Measurements from ENCODE around the gene MTERF4.

DNA sequence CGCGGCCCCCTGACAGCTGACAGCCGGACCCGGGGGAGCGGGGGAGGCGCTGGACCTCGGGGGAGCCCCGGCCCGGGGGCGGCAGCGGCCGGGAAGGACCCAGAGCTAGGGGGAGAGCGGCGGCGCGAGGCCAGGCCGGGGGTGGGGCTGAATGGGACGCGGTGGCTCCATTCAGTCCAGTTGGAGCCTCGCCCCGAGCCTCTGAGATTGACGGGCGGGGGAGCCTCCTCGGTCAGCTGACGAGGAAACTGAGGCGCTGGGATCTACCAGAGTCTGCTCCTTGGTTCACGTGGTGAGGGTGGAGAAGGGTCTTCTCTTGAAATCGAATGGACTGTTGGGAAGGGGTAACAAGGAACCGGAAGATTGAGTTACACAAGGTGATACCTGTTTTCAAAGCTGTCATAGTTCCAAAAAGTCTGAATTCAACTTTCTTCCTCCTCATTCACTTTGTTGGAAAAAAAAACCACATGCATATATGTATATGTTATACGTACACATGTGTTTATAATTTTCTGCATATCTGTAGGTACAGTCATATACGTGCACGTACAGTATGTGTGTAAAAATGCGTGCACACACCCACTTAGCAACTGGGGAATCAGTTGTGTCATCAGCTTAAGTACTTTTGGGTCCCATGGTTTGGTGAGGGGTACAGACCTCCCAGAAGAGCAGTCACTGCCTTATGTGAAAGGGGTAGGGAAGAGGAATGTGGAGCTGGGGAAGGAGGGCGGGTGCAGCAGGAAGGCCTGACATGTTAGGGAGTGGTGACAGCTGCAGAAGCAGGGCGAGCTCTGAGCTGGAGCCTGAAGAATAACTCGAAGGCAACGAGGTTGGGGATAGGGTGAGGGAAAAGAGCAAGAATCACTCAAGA is 48.8 kb upstream of the MTERF4 start:
- TF ChIP-seq CTCF (IDR thresholded peaks at IDR 0.05; ENCODE audit: poor library complexity, severe bottlenecking), result no peak
- no peak for TF ChIP-seq EP300 (conservative IDR thresholded peaks at IDR 0.05; ENCODE audit: poor library complexity, severe bottlenecking)
- TF ChIP-seq POLR2AphosphoS5 (IDR thresholded peaks at IDR 0.05), result no peak
- TF ChIP-seq EZH2 (IDR thresholded peaks at IDR 0.05; ENCODE audit: borderline replicate concordance, insufficient read depth, low read length, poor library complexity, severe bottlenecking), result no peak
- no peak for TF ChIP-seq RAD21 (conservative IDR thresholded peaks at IDR 0.05)
- TF ChIP-seq REST (IDR thresholded peaks at IDR 0.05; ENCODE audit: borderline replicate concordance), result no peak
- TF ChIP-seq SMC3 (conservative IDR thresholded peaks at IDR 0.05; ENCODE audit: poor library complexity), result no peak
